HUDEP-2 (cell line): Measurements from ENCODE around the gene SH3TC2.
"Not testable (repeated sequence)": the region's sequence is repeated elsewhere in the genome, so short reads cannot be mapped to it uniquely, and the experiment has no call there.

Experiments
- DNase-seq, 76 experiments: peaks; one replicate each; lab custom pipeline; 2025; ENCODE audit not compliant: unreplicated experiment in 76 of 76; lab: John Stamatoyannopoulos, UW

The SH3TC2 gene

GRCh38 chr5:149063017-149063687, at the start of gene SH3TC2:
TSS of gene SH3TC2 (minus strand) at chr5:149063062. CDS start at chr5:149063022, 40 bp downstream.
- DNase-seq: peak; percentile 33 to 97 (median 88)

- DNase-seq: no peak
Observed at GRCh38 chr5:149110406-149110805, 47.5 kb upstream of the SH3TC2 start.

- DNase-seq: no peak
Observed at GRCh38 chr5:149108651-149109280, 45.9 kb upstream of the SH3TC2 start.

GRCh38 chr5:149100331-149100730, 37.5 kb upstream of the SH3TC2 start:
- no peak for DNase-seq

- no peak for DNase-seq
Observed at GRCh38 chr5:149099920-149100319, 37.1 kb upstream of the SH3TC2 start.

GRCh38 chr5:149094996-149095395, 32.1 kb upstream of the SH3TC2 start:
- no peak for DNase-seq

GRCh38 chr5:149093625-149094024, 30.8 kb upstream of the SH3TC2 start:
- no peak for DNase-seq

- no peak for DNase-seq
Observed at GRCh38 chr5:149089796-149090195, 26.9 kb upstream of the SH3TC2 start.

GRCh38 chr5:149088686-149089085, 25.8 kb upstream of the SH3TC2 start:
- DNase-seq: no peak

GRCh38 chr5:149083846-149084245, 21.0 kb upstream of the SH3TC2 start:
- DNase-seq: no peak

- no peak for DNase-seq
Observed at GRCh38 chr5:149082271-149082670, 19.4 kb upstream of the SH3TC2 start.

GRCh38 chr5:149080294-149080693, 17.4 kb upstream of the SH3TC2 start:
- DNase-seq: no peak

- DNase-seq: peak in 35 of 76 experiments; percentile 5 to 79 (median 45)
Observed at GRCh38 chr5:149079883-149080282, 17.0 kb upstream of the SH3TC2 start.

GRCh38 chr5:149074071-149074470, 11.2 kb upstream of the SH3TC2 start:
- DNase-seq: not testable (repeated sequence)

- DNase-seq: no peak
Observed at GRCh38 chr5:149073213-149073612, 10.4 kb upstream of the SH3TC2 start.

- DNase-seq: no peak
Observed at GRCh38 chr5:149072791-149073190, 9.9 kb upstream of the SH3TC2 start.

- DNase-seq: no peak
Observed at GRCh38 chr5:149072376-149072775, 9.5 kb upstream of the SH3TC2 start.

GRCh38 chr5:149071756-149072155, 8.9 kb upstream of the SH3TC2 start:
- DNase-seq: no peak

- no peak for DNase-seq
Observed at GRCh38 chr5:149071216-149071615, 8.4 kb upstream of the SH3TC2 start.

- no peak for DNase-seq
Observed at GRCh38 chr5:149069711-149070110, 6.8 kb upstream of the SH3TC2 start.

GRCh38 chr5:149063896-149064478, 1.1 kb upstream of the SH3TC2 start:
- no peak for DNase-seq
